Measurements from ENCODE around the gene SYCE3.

SYCE3 gene

DNA sequence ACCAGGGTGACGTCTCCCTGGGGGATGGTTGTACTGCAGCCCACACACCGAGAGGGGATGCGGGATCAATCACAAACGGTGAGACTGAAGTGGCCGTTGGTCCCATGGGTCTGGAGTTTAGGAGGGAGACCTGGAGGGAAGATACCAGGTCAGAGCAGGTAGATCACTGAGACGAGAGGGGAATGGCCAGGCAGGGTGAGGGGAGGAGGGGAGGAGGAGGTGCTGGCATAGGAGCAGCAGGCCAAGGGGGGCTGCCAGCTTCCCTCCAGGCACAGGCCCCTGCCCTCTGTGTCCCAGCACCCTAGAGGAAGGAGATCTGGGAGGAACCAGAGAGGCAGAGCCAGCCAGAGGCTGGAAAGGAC is 44.9 kb upstream of the SYCE3 start:
- TF ChIP-seq, protein P1, sequence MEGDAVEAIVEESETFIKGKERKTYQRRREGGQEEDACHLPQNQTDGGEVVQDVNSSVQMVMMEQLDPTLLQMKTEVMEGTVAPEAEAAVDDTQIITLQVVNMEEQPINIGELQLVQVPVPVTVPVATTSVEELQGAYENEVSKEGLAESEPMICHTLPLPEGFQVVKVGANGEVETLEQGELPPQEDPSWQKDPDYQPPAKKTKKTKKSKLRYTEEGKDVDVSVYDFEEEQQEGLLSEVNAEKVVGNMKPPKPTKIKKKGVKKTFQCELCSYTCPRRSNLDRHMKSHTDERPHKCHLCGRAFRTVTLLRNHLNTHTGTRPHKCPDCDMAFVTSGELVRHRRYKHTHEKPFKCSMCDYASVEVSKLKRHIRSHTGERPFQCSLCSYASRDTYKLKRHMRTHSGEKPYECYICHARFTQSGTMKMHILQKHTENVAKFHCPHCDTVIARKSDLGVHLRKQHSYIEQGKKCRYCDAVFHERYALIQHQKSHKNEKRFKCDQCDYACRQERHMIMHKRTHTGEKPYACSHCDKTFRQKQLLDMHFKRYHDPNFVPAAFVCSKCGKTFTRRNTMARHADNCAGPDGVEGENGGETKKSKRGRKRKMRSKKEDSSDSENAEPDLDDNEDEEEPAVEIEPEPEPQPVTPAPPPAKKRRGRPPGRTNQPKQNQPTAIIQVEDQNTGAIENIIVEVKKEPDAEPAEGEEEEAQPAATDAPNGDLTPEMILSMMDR (IDR thresholded peaks at IDR 0.05) = no peak

DNA sequence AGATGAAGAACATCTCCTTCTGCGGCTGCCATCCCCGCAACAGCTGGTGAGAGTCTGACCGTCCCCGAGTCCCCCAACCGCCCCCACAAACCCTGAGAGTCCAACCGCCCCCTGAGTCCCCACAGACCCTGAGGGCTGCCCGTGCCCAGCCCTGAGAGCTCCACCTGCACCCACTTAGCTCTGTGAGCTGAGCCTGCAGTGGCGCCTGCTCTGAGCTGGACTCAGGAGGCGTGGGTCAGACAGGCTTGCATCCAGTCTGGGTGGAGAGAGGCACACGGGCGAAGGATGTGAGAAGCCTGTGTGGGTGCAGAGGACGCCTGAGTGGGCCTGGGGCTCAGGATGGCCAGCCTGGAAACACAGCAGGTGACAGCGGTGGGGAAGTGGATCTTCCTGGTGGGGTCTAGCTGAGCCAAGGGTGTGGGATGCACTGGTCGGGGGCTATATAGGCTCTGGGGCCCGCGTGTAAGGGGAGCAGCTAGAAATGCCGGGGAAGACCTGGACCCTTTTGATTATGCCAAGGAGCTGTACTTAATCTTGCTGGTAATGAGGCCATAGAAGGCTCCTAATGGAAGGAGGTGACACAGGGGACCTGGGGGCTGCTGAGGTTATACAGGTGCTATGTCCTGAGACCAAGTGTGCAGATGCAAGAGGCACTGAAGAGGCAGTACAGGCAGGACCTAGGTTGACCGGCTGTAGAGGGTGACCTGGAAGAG is 44.4 kb upstream of the SYCE3 start:
- TF ChIP-seq, protein P1 (IDR thresholded peaks at IDR 0.05) = no peak

DNA sequence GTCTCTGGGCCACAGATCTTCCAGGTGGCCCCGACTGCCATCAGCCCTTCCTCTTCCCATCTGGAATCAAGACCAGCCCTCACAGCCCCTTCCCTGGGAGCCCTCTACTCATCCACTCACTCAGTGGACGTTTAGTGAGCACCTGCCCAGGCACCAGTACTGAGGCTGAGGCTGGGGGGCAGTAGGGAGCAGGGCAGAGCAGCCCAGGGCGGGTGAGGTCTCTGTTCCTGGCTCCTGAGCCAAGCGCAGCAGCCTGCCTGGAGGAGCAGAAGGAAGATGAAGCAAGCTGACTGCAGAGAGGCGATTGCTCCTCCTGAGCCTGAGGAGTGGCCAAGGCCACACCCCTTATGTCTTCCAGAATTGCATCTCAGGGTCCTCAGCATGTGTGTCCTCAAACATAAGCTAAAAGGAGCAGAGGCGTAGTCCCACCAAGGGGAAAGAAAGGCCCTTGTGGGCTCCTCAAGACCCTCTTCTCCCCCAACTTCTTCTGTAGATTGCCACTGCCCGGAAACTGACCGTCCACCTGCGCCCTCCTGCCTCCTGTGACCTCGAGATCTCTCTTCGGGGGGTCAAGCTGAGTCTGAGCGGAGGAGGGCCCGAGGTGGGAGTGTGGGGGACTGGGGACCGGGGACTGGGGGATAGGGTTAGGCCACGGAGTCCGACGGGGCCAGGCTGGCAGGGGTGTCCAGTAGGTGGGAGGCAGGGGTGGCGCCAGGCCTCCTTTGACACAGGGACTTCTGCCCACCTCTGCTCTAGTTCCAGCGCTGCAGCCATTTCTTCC is 43.6 kb upstream of the SYCE3 start:
- TF ChIP-seq, protein P1 (IDR thresholded peaks at IDR 0.05) = 0 out of 2 replicates have a peak, but pooled peaks have one; percentile 27

DNA sequence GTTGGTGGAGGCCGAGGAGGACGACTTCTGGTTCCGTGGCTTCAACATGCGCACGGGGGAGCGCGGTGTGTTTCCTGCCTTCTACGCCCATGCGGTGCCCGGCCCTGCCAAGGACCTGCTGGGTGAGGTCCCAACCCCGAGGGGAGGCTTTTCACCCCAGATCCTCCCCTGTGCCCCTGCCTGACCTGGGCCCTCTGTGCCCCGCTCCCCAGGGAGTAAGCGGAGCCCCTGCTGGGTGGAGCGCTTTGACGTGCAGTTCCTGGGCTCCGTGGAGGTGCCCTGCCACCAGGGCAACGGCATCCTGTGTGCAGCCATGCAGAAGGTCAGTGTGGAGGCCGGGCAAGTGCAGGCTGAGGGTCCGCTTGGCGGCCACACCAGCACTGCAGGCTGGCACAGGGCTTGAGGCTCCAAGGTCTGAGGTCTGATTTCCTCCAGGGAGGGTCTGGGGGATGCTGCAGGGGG is 42.9 kb upstream of the SYCE3 start:
- TF ChIP-seq, protein P1 (IDR thresholded peaks at IDR 0.05) = no peak

DNA sequence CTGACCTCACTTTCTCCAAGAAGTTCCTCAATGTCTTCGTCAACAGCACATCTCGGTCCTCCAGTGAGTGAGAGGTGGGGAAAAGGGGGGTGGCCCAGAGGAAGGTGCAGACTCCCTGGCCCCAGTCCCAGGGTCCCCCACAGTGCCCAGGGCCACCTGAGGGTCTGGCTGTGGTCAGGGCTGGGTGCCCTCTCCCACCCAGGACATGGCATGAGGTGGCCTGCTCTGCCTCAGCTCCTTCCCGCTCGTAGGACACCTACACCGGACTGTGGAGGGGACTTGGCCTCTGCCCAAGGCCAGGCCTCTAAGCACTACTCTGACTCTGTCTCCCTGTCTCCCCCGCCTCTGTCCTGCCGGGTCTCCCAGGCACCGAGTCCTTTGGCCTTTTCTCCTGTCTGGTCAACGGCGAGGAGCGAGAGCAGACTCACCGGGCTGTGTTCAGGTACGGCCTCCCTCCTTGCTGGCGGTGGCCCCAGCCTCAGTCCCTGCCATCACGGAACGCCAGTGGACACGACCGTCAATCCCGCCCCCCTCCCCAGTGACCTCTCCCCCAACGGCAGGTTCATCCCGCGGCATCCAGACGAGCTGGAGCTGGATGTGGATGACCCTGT is 42.4 kb upstream of the SYCE3 start:
- TF ChIP-seq, protein P1 (IDR thresholded peaks at IDR 0.05) = no peak

DNA sequence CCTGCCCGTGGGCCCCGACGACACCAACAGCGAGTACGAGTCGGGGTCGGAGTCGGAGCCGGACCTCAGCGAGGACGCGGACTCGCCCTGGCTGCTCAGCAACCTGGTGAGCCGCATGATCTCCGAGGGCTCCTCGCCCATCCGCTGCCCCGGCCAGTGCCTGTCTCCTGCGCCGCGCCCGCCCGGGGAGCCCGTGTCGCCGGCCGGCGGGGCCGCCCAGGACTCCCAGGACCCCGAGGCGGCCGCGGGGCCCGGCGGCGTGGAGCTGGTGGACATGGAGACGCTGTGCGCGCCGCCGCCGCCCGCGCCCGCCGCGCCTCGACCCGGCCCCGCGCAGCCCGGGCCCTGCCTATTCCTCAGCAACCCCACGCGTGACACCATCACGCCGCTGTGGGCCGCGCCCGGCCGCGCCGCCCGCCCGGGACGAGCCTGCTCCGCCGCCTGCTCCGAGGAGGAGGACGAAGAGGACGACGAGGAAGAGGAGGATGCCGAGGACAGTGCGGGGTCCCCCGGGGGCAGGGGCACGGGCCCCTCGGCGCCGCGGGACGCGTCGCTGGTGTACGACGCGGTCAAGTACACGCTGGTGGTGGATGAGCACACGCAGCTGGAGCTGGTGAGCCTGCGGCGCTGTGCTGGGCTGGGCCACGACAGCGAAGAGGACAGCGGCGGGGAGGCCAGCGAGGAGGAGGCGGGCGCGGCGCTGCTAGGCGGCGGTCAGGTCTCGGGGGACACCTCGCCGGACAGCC is 41.7 kb upstream of the SYCE3 start:
- TF ChIP-seq, protein P1 (IDR thresholded peaks at IDR 0.05) = no peak
